ENCODE results near the gene HOXB5. TPM values are rescaled to one million over a fixed set of nuclear protein-coding genes. Genes with fewer than 3 reads are reported as not detected.

HOXB5 gene
- total RNA-seq, 1 donor from 2014 or later, result not detected

- peaks cover 70% of the 10 kb centered on the region for H3K27me3 Mint-ChIP-seq (ENCODE audit: insufficient read depth)
- peaks cover 7% of the 10 kb centered on the region for H3K36me3 Mint-ChIP-seq (ENCODE audit: low read depth)
- H3K27ac Mint-ChIP-seq, result no peak overlapping the region
- peaks cover 58% of the 10 kb centered on the region for H3K4me1 Mint-ChIP-seq (ENCODE audit: low read depth)
- no peak overlapping the region for H3K4me3 Mint-ChIP-seq
- H3K9me3 Mint-ChIP-seq, result no peaks in the 10 kb centered on the region
- DNase-seq (ENCODE audit: low spot score), result no peak
- intact Hi-C loops (cut with micrococcal nuclease), result loop anchor here (2.0 to 10.0 kb wide), 3 partner anchors 285 to 457 kb away; no protein-coding TSS in a partner anchor
Measured at GRCh38 chr17:48591255-48592056, 2.1 kb downstream of the HOXB5 start.

DNA sequence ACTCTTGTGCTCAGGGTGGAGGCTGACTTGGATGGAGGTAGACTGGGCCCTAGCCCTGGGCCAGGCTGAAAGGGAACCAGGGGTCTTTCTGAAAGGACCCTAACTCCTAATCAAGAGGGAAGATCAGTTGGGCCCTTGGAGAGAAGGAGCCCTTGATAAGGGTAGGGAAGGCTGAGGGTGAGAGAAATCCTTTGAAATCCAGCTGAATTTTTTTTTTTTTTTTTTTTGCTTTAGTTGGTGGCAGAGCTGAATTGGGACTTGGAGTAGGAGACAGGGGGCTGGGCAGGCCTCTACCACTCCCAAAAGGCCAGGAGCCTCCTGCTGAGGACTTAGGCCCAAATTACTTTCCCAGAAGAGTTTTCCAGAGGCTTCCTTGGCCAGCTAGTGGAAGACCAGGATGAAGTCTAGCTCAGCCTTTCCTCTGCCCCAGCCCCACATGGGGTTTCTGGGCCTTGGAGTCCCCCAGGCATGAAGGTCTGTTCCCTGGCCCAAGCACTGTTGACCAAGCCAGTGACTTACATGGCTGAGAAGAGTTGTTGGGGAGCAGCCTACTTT lies 2.9 kb downstream of the HOXB5 start:
- Mint-ChIP-seq H3K4me3 (no peak overlapping the region), H3K27me3 (ENCODE audit: insufficient read depth) (peaks cover 68% of the 10 kb centered on the region), H3K27ac (peak overlapping the region; percentile 40), H3K36me3 (ENCODE audit: low read depth) (peaks cover 5% of the 10 kb centered on the region), H3K9me3 (no peaks in the 10 kb centered on the region), H3K4me1 (ENCODE audit: low read depth) (peaks cover 62% of the 10 kb centered on the region)
- DNase-seq (ENCODE audit: low spot score), result no peak
- intact Hi-C loops (cut with micrococcal nuclease), result loop anchor here (10.0 kb wide), 1 partner anchor 456 kb away; no protein-coding TSS in a partner anchor

DNA sequence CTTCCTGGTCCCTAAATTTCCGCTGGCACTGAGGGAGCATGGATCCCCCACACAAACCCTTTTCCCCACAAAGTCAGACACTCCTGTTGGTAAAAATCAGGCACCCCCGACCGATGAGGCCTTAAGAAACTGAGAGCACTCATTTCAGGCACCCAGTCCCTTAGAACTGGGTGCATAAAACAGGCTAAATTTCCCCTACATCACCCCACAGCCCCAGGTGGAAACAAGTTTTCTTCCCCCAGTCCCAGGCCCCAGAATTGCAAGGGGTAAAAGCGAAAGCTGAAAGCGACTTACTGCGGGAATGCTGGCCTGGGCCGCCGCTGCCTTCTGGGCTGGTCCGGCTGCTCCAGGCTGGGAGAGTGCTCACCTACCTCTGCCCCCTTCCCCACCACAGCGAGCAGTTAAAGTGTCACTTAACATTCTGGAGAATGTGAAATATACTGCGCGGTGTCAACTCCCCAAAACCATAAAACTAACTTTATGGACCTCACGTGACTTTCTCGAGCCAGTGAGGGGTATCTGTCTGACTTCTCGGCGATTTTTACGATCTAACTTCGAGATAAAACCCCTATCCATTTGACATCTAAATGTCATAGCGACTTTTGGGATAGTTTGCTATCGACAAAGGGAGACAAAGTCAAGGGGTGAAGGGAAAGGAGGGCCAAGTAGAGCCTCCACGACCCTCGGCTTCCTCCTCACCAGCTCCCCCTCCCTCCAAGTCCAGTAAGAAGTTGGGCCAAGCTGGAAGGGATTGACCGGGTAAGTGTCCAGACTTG lies 3.6 kb downstream of the HOXB5 start, which contains the start of gene HOXB3:
Gene HOXB3, minus strand, starts transcription at position 411 of the 776 bp plus-strand sequence. CDS start 37,767 bp downstream, outside the sequence.
- DNase-seq (ENCODE audit: low spot score), result no peak
- Mint-ChIP-seq H3K9me3 (no peaks in the 10 kb centered on the region), H3K27ac (peak within 1 kb of the TSS; percentile 40), H3K27me3 (ENCODE audit: insufficient read depth) (peaks cover 65% of the 10 kb centered on the region), H3K4me3 (no peak within 1 kb of the TSS), H3K36me3 (ENCODE audit: low read depth) (peaks cover 5% of the 10 kb centered on the region), H3K4me1 (ENCODE audit: low read depth) (peaks cover 64% of the 10 kb centered on the region)
- intact Hi-C loops (cut with micrococcal nuclease), result loop anchor here (10.0 kb wide), 1 partner anchor 455 kb away; no protein-coding TSS in a partner anchor

DNA sequence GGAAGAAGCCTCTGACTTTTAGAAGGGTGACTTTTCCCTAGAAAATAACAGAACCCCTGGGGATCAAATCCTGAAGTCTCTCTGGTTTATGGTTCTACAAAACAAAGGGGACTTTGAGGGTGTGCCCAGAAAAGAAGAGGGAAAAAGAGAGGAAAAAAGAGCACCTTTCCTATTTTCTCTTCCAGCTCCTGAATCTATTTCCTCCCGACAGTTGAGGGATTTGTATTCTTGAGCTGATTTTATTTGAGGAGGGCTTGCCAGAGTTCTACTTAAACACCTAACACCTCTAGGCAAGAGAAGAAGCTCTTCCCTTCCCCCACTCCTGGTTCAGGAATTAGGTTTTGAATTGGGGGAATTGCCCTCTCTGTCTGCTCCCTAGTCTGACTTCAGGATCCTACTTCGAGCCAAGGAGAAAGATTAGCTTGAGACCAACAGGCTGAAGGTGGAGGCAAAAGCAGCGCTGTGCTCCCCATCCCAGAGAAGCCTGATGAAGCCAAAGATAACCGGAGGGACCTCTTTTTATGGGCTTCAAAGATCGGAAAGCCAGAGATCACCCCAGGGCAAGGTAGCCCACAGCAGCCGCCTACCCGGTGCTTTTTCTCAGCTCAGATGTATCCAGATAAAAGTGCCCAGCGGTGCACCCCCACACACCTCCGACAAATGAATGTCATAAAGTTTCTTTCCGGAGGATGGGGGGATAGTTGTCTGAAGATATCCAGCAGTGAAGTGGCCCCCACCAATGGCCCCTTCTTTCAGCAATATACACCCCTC lies 4.3 kb downstream of the HOXB5 start:
- H3K4me1 Mint-ChIP-seq (ENCODE audit: low read depth), result peaks cover 71% of the 10 kb centered on the region
- no peak for DNase-seq (ENCODE audit: low spot score)
- H3K9me3 Mint-ChIP-seq, result no peaks in the 10 kb centered on the region
- no peak overlapping the region for H3K27ac Mint-ChIP-seq
- intact Hi-C loops (cut with micrococcal nuclease), result no loop called here
- peaks cover 5% of the 10 kb centered on the region for H3K36me3 Mint-ChIP-seq (ENCODE audit: low read depth)
- no peak overlapping the region for H3K4me3 Mint-ChIP-seq
- peaks cover 63% of the 10 kb centered on the region for H3K27me3 Mint-ChIP-seq (ENCODE audit: insufficient read depth)

GRCh38 chr17:48588528-48588927 lies 5.1 kb downstream of the HOXB5 start:
- H3K9me3 Mint-ChIP-seq, result no peaks in the 10 kb centered on the region
- H3K4me1 Mint-ChIP-seq (ENCODE audit: low read depth), result peaks cover 70% of the 10 kb centered on the region
- H3K36me3 Mint-ChIP-seq (ENCODE audit: low read depth), result peaks cover 5% of the 10 kb centered on the region
- peaks cover 68% of the 10 kb centered on the region for H3K27me3 Mint-ChIP-seq (ENCODE audit: insufficient read depth)
- no peak overlapping the region for H3K27ac Mint-ChIP-seq
- H3K4me3 Mint-ChIP-seq, result no peak overlapping the region
- intact Hi-C loops (cut with micrococcal nuclease), result no loop called here
- no peak for DNase-seq (ENCODE audit: low spot score)

DNA sequence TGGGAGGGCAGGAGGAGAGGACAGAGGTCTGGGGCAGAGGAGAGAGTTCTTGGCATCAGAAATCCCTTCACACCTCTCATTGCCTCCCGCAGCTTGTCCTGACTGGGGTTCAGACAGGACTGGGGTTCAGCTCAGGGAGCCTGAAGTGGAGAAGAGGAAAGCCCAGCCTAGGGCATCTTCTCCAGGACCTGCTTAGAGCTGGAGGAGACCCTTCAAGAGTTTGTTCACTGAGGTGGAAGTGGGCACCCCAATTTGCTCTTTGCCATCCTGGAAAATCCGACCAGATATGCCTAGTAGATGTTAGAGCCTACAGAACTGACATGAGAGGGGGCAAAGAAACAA lies 5.5 kb downstream of the HOXB5 start:
- Mint-ChIP-seq H3K27me3 (ENCODE audit: insufficient read depth) (peaks cover 71% of the 10 kb centered on the region), H3K27ac (no peak overlapping the region), H3K4me3 (no peak overlapping the region), H3K36me3 (ENCODE audit: low read depth) (peaks cover 8% of the 10 kb centered on the region), H3K9me3 (no peaks in the 10 kb centered on the region), H3K4me1 (ENCODE audit: low read depth) (peaks cover 70% of the 10 kb centered on the region)
- intact Hi-C loops (cut with micrococcal nuclease), result no loop called here
- DNase-seq (ENCODE audit: low spot score), result no peak

- DNase-seq (ENCODE audit: low spot score), result no peak
- H3K4me3 Mint-ChIP-seq, result no peak overlapping the region
- no peak overlapping the region for H3K27ac Mint-ChIP-seq
- peaks cover 71% of the 10 kb centered on the region for H3K27me3 Mint-ChIP-seq (ENCODE audit: insufficient read depth)
- intact Hi-C loops (cut with micrococcal nuclease), result no loop called here
- no peaks in the 10 kb centered on the region for H3K9me3 Mint-ChIP-seq
- H3K4me1 Mint-ChIP-seq (ENCODE audit: low read depth), result peaks cover 70% of the 10 kb centered on the region
- H3K36me3 Mint-ChIP-seq (ENCODE audit: low read depth), result peaks cover 8% of the 10 kb centered on the region
Measured at GRCh38 chr17:48587276-48588073, 6.1 kb downstream of the HOXB5 start.

DNA sequence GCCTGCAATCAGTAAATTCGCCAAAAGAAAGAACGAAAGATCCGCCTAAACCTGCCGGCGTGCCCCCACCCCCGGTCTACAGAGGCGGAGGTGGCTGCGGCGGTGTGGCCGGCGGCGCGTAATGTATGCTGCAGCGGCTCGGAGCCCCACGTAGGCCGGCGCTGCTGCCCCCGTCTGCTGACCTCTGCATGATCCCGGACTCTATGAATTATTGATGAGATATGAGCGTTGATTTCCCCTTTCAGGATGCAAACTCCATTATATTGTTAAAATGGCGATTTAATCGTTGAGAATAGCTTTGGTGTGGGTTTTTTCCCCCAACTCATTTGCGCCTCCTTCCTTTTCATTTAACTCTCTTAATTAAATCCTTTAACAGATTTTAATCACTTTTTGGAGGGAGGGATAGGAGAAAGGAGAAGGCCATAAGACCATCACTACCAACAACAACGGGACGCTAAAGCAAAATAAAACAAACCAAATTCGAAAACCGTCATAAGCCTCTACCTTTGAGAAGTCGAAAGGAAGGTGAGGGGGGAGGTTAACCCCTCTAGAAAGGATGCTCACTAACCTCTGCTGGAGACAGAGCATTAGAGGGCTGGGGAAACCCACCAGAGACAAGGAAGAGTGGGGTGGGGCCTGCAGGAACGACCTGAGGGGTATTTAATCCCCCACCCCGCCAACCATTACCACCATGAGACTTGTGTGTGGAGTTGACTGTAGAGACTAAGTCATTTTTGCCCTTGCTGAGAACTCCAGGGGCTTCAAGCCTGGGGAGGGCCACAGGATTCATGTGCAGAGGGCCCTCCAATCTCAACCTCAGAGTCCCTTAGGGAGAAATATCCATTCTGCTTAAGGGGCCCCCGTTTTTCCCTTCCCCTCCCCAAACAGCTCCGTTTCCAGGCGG lies 7.0 kb downstream of the HOXB5 start:
- intact Hi-C loops (cut with micrococcal nuclease), result no loop called here
- peaks cover 8% of the 10 kb centered on the region for H3K36me3 Mint-ChIP-seq (ENCODE audit: low read depth)
- no peak for DNase-seq (ENCODE audit: low spot score)
- no peaks in the 10 kb centered on the region for H3K9me3 Mint-ChIP-seq
- H3K4me1 Mint-ChIP-seq (ENCODE audit: low read depth), result peaks cover 73% of the 10 kb centered on the region
- peak overlapping the region; percentile 85 for H3K4me3 Mint-ChIP-seq
- peaks cover 69% of the 10 kb centered on the region for H3K27me3 Mint-ChIP-seq (ENCODE audit: insufficient read depth)
- peak overlapping the region; percentile 73 for H3K27ac Mint-ChIP-seq

DNA sequence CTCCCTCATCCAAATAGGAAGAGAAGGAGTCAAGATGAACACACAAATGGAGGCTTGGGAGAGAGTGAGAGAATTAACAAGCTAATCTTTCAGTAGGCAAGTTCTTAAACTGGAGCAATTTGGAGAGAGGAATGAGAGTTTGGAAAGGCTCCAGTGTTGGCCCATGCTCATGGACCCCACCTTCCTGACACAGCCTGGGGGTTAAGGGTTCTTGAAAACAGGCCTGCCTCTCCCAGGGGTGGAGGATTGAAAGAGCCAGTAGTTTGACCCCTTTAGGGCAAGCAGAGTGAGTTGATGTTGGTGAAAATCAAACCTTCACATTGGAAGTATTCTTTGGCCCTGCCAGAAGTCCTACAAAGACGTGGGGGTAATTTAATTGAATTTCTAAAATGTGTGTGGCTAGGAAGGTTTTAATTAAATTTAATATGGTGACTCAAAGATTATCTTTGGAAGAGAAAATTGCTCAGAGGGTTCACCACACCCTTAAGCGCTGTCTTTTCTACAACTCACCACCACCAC lies 9.3 kb downstream of the HOXB5 start:
- peaks cover 90% of the 10 kb centered on the region for H3K4me1 Mint-ChIP-seq (ENCODE audit: low read depth)

DNA sequence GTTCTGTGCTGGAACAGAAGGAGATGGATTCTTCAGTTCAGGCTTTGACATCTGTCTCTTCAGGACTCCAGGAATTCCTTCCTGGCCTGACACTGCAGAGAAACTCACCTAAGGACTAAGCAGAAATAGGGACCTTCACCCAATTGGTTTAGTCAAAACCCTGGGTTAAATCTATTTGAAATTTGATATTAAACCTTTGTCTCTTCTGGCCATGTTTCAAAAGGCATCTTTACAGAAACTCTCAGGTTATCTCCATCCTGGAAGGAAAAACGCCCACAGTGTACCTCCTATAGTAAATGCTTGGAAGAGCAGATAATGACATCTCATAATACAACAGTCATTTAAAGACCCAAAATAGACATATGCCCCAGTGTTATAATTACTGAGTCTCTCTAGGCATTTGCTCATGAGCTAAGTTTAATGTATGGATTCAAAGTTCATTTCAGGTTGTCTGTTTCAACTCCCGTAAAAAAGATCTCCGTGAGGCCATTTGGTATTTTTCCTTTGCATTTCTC lies 9.8 kb downstream of the HOXB5 start:
- peaks cover 93% of the 10 kb centered on the region for H3K4me1 Mint-ChIP-seq (ENCODE audit: low read depth)
- peaks cover 68% of the 10 kb centered on the region for H3K27me3 Mint-ChIP-seq (ENCODE audit: insufficient read depth)
- peak overlapping the region; percentile 19 for H3K4me3 Mint-ChIP-seq
- peak overlapping the region; percentile 16 for H3K27ac Mint-ChIP-seq
- peaks cover 7% of the 10 kb centered on the region for H3K36me3 Mint-ChIP-seq (ENCODE audit: low read depth)
- no peaks in the 10 kb centered on the region for H3K9me3 Mint-ChIP-seq
- intact Hi-C loops (cut with micrococcal nuclease), result no loop called here
- DNase-seq (ENCODE audit: low spot score), result no peak

More for the DNA sequence above, 9.3 kb downstream of the HOXB5 start:
- H3K4me3 Mint-ChIP-seq, result peak overlapping the region; percentile 19
- no peaks in the 10 kb centered on the region for H3K9me3 Mint-ChIP-seq
- DNase-seq (ENCODE audit: low spot score), result no peak
- H3K36me3 Mint-ChIP-seq (ENCODE audit: low read depth), result peaks cover 7% of the 10 kb centered on the region
- no peak overlapping the region for H3K27ac Mint-ChIP-seq
- intact Hi-C loops (cut with micrococcal nuclease), result no loop called here
- peaks cover 67% of the 10 kb centered on the region for H3K27me3 Mint-ChIP-seq (ENCODE audit: insufficient read depth)

- H3K4me3 Mint-ChIP-seq, result peak overlapping the region; percentile 67
- peaks cover 7% of the 10 kb centered on the region for H3K36me3 Mint-ChIP-seq (ENCODE audit: low read depth)
- intact Hi-C loops (cut with micrococcal nuclease), result no loop called here
- H3K27me3 Mint-ChIP-seq (ENCODE audit: insufficient read depth), result peaks cover 64% of the 10 kb centered on the region
- peak overlapping the region; percentile 59 for H3K27ac Mint-ChIP-seq
- H3K9me3 Mint-ChIP-seq, result no peaks in the 10 kb centered on the region
- no peak for DNase-seq (ENCODE audit: low spot score)
- peaks cover 85% of the 10 kb centered on the region for H3K4me1 Mint-ChIP-seq (ENCODE audit: low read depth)
Measured at GRCh38 chr17:48582750-48583069, 10.9 kb downstream of the HOXB5 start.
